B cell (primary cell): ENCODE data around the gene MYLK4.

Source experiments
- CTCF ChIP-seq: fragments of 200-600 bp; IDR thresholded peaks from one replicate; pipeline ENCODE4 v1.8.0; 2022; ENCODE audit warnings: antibody characterized with exemption, mild to moderate bottlenecking
- EZH2 ChIP-seq: IDR thresholded peaks from 2 replicates; pipeline ENCODE4 v1.6.1; 2012; ENCODE audit warnings: borderline replicate concordance, low read depth, mild to moderate bottlenecking, moderate library complexity, low read length; ENCODE audit not compliant: insufficient read depth, poor library complexity, severe bottlenecking

GRCh38 chr6:2786269-2786668 lies 35.5 kb upstream of the MYLK4 start:
- TF ChIP-seq CTCF: no peak
- no peak for TF ChIP-seq EZH2
